Measurements from ENCODE around the gene MYRF.

DNA sequence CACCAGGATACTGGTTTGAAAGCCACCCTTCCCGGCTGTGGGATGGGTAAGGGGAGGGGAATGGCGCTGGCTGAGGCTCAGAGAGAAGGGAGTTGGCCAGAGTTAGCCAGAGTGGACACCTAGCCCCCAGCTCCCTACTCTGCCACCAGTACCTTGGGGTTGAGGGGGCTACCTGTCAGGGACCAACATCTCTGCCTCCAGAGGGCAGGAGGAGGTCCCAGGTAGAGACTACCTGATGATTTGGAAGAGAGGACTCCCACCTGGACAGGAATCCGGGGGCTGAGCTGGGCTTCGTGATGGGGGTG lies 3.7 kb downstream of the MYRF start:
- TF ChIP-seq, protein P1, sequence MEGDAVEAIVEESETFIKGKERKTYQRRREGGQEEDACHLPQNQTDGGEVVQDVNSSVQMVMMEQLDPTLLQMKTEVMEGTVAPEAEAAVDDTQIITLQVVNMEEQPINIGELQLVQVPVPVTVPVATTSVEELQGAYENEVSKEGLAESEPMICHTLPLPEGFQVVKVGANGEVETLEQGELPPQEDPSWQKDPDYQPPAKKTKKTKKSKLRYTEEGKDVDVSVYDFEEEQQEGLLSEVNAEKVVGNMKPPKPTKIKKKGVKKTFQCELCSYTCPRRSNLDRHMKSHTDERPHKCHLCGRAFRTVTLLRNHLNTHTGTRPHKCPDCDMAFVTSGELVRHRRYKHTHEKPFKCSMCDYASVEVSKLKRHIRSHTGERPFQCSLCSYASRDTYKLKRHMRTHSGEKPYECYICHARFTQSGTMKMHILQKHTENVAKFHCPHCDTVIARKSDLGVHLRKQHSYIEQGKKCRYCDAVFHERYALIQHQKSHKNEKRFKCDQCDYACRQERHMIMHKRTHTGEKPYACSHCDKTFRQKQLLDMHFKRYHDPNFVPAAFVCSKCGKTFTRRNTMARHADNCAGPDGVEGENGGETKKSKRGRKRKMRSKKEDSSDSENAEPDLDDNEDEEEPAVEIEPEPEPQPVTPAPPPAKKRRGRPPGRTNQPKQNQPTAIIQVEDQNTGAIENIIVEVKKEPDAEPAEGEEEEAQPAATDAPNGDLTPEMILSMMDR (IDR thresholded peaks at IDR 0.05; ENCODE audit: extremely low read depth in 1 of 2, insufficient read depth in 1 of 2, low read depth in 1 of 2, low read length in 2 of 2), result no peak
- TF ChIP-seq, protein P2, sequence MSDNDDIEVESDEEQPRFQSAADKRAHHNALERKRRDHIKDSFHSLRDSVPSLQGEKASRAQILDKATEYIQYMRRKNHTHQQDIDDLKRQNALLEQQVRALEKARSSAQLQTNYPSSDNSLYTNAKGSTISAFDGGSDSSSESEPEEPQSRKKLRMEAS (IDR thresholded peaks at IDR 0.05; ENCODE audit: insufficient read depth, insufficient read length), result no peak
- TF ChIP-seq POLR2AphosphoS5 (IDR thresholded peaks at IDR 0.05; ENCODE audit: insufficient read depth, low read depth, low read length) (no peak), POLR2A (IDR thresholded peaks at IDR 0.05; ENCODE audit: low read depth, low read length) (no peak), MYC (IDR thresholded peaks at IDR 0.05; ENCODE audit: low read depth, low read length) (no peak), EZH2 (IDR thresholded peaks at IDR 0.05; ENCODE audit: borderline replicate concordance, low read depth, low read length, severe bottlenecking) (no peak), GATA2 (IDR thresholded peaks at IDR 0.05; ENCODE audit: insufficient read depth, insufficient read length, low read depth, low read length) (no peak)
